ENCODE measurements around the gene ATP13A2.
A peak's percentile ranks its signal among the peaks of the same experiment; 100 is the strongest.
"Not testable (repeated sequence)": the region's sequence is repeated elsewhere in the genome, so short reads cannot be mapped to it uniquely, and the experiment has no call there.

ATP13A2 gene

DNA sequence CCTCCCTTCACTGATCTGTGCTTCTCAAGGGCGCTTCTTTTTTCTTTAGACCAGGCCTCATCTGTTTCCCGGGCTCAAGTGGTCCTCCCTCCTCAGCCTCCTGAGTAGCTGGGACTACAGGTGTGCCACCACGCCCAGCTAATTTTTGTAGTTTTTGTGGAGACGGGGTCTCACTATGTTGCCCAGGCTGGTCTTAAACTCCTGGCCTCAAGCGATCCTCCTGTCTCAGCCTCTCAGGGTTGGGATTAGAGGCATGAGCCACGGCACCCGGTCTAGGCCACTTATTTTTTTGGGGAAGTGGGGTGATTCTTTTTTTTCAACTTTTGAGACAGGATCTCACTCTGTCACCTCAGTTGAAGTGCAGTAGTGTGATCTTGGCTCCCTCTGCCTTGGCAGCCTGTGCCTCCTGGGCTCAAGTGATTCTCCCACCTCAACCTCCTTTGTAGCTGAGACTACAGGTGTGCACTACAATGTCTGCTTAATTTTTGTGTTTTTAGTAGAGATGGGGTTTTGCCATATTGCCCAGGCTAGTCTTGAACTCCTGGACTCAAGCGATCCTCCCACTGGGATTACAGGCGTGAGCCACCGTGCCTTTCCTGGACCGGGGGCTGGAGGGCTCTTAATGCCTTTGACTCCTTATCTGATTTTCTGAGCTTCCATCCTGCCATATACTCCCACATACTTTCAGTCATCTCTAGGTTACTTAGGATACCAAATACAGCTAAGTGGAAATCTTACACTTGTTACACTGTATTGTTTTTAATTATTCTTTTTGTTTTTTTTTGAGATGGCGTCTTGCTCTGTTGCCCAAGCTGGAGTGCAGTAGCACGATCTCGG is 50.2 kb downstream of the ATP13A2 start:
- no peak for DNase-seq (ENCODE audit: low spot score)

- DNase-seq (ENCODE audit: low spot score): peak; percentile 90
Measured at GRCh38 chr1:16960560-16961296, 51.0 kb downstream of the ATP13A2 start.

- DNase-seq (ENCODE audit: low spot score): no peak
Measured at GRCh38 chr1:16958475-16958874, 53.3 kb downstream of the ATP13A2 start.

DNA sequence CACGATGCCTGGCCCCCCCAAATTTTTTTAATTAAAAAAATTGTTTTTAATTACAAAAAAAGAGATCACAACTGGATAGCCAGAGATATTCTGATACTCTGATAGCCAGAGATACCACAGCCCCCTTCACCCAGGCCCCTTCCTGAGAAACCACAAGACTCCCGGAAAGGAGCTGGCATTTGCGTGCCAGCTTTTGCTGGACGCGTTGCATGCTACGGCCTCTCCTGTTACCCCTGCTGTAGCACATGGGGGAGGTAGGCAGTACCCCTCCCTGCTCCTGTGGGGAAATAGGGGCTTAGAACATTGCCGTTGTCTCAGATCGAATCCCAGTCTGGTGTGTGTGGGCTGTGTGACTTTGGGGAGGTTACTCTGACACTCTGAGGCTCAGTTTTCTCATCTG is 54.0 kb downstream of the ATP13A2 start:
- no peak for DNase-seq (ENCODE audit: low spot score)

GRCh38 chr1:16956775-16957174 is 55.0 kb downstream of the ATP13A2 start:
- DNase-seq (ENCODE audit: low spot score): no peak

DNA sequence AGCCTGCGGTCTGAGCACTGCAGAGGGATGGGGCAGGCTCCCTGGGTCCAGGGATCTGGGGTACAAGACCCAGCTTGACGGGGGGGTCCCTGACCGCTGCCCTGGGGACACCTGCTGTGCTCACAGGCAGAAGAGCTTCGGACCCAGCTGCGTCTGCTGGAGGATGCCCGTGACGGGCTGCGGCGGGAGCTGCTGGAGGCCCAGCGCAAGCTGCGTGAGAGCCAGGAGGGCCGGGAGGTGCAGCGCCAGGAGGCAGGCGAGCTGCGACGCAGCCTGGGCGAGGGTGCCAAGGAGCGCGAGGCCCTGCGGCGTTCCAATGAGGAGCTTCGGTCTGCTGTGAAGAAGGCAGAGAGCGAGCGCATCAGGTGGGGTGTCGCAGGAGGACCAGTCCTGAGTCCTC is 56.5 kb downstream of the ATP13A2 start:
- DNase-seq (ENCODE audit: low spot score): no peak

DNA sequence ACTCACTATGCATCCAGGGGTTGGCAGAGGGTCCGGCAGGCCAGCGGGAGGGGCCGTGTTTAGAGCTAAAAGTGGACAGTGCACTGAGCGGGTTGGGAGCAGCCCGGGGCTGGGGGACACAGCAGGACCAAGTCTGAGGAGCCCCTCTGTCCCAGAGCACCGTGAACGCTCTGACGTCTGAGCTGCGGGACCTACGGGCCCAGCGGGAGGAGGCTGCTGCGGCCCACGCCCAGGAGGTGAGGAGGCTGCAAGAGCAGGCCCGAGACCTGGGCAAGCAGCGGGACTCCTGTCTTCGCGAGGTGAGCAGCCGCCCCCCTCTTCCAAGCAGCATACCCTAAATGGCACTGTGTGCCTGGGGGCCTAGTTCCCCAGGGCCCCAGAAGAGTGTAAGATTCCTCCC is 57.1 kb downstream of the ATP13A2 start:
- DNase-seq (ENCODE audit: low spot score): no peak

DNA sequence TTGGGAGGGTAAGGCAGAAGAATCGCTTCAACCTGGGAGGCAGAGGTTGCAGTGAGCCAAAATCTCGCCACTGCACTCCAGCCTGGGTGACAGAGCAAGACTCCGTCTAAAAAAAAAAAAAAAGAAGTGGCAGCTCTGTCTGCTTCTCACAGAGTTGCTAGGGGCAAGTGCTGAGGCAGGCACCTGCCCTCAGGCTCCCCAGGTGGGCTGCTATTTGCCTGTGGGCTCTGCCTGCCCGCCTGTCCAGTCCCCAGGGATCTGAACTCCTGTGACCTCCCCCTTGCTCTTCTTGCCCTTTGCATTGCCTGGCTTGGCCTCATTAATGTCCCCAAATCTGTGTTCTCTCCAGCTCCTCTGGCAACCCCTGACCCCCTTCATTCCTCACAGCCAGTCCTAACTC is 59.4 kb downstream of the ATP13A2 start:
- DNase-seq (ENCODE audit: low spot score): not testable (repeated sequence)

DNA sequence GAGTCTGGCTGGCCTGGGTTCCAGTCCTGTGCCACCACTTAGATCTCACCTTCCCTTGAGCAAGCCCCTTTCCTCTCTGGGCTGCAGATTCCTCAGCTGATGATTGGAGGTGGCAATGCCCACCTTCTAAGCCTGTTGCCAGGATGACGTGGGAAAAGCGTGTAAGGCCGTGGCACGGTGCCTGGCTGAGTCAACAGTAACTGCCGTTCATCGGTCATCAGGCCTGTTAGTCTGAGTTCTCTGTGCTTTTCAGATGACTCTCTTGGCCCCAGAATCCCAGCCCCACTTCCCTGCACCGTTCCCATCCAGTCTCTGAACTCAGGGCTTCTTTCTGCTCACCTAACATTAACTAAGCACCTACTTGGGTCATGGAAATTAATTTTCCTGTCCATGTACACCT is 62.7 kb downstream of the ATP13A2 start:
- DNase-seq (ENCODE audit: low spot score): peak; percentile 83

DNA sequence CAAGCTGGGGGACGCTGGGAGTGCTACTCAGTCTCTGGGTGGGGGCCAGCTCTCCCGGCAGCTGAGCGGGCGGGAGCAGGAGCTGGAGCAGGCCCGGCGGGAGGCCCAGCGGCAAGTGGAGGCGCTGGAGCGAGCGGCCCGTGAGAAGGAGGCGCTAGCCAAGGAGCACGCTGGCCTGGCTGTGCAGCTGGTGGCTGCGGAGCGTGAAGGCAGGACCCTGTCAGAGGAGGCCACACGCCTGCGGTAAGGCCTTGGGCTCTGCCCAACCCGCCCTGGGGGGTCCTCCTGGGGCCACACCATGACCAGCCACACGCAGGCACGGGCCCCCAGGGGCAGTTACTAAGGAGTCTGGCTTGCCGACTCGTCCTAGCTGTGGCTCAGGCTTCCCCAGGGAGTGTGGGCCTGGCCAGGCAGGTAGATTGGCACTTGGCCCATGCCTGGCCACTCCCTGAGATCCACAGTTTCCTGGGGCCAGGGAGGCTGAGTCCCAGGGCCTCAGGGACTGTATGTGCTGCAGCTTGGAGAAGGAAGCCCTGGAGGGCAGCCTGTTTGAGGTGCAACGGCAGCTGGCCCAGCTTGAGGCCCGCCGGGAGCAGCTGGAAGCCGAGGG is 63.3 kb downstream of the ATP13A2 start:
- peak; percentile 98 for DNase-seq (ENCODE audit: low spot score)

DNA sequence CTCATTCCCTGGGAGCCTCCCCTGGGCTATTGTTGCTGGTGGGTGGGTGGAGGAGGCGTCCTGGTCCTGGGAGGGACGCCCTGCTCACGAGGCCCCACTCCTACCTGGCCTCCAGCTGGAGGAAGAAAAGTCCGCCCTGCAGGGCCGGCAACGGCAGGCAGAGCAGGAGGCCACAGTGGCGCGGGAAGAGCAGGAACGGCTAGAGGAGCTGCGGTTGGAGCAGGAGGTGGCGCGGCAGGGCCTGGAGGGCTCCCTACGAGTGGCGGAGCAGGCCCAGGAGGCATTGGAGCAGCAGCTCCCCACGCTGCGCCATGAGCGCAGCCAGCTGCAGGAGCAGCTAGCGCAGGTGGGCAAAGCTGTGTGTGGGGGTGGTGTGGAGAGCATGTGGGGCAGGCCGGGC is 65.1 kb downstream of the ATP13A2 start:
- no peak for DNase-seq (ENCODE audit: low spot score)

- not testable (repeated sequence) for DNase-seq (ENCODE audit: low spot score)
Measured at GRCh38 chr1:16946185-16946584, 65.5 kb downstream of the ATP13A2 start.

DNA sequence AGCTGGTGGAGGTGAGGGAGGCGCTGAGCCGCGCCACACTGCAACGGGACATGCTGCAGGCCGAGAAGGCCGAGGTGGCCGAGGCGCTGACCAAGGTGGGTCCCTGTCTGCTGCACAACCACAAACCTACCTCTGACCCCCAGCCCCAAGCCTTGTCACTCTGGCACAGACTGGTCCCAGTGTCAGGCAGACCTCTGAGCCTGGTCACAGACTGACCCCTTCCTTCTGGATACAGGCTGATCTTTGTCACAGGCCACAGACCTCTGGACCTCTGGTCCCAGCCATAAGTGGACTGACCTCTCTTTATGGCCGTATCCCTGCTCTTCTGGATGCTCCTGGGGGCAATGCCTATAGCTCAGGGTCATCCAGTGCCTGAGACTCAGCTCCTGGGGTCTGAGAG is 66.2 kb downstream of the ATP13A2 start:
- not testable (repeated sequence) for DNase-seq (ENCODE audit: low spot score)

GRCh38 chr1:16944038-16944437 is 67.7 kb downstream of the ATP13A2 start:
- DNase-seq (ENCODE audit: low spot score): no peak

GRCh38 chr1:16939386-16940180 is 72.1 kb downstream of the ATP13A2 start:
- not testable (repeated sequence) for DNase-seq (ENCODE audit: low spot score)

GRCh38 chr1:16938351-16939321 is 73.1 kb downstream of the ATP13A2 start:
- no peak for DNase-seq (ENCODE audit: low spot score)

DNA sequence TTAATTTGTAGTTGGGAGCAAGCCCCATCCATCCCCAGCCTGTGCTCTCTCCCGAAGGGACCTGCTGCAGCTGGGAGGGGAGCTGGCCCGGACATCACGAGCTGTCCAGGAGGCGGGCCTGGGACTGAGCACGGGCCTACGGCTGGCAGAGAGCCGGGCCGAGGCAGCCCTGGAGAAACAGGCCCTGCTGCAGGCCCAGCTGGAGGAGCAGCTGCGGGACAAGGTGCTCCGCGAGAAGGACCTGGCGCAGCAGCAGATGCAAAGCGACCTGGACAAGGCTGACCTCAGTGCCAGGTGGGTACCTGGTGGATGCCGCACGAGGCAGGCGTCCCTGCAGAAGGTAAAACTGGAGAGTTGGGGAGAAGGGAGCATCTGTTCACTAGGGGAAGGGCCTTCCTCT is 75.1 kb downstream of the ATP13A2 start:
- DNase-seq (ENCODE audit: low spot score): not testable (repeated sequence)
